H9 (cell line): ENCODE measurements around the gene SPECC1L. TPM values are rescaled to one million over a fixed set of nuclear protein-coding genes. Genes with fewer than 3 reads are reported as not detected.

Experiments
- DNase-seq: peaks from one replicate; pipeline ENCODE4 v3.0.0-alpha.2; 2017
- H2AFZ ChIP-seq: one replicate; pipeline ENCODE4 v1.6.1; 2013; ENCODE audit warnings: mild to moderate bottlenecking, low read length, control low read depth, moderate library complexity
- H2AK5ac ChIP-seq: 2 replicates; pipeline ENCODE4 v1.6.1; 2013; ENCODE audit warnings: low read length, control low read depth, mixed read lengths; ENCODE audit not compliant: insufficient read length
- H2BK120ac ChIP-seq: one replicate; pipeline ENCODE4 v1.6.1; 2013; ENCODE audit warnings: low read depth, mild to moderate bottlenecking, low read length, control low read depth, inconsistent platforms; ENCODE audit not compliant: poor library complexity, severe bottlenecking
- H2BK12ac ChIP-seq: 2 replicates; pipeline ENCODE4 v1.6.1; 2013; ENCODE audit warnings: low read length, control low read depth, mixed read lengths, low read depth; ENCODE audit not compliant: insufficient read length
- H2BK15ac ChIP-seq: 2 replicates; pipeline ENCODE4 v1.6.1; 2013; ENCODE audit warnings: low read depth, low read length, control low read depth
- H2BK20ac ChIP-seq: one replicate; pipeline ENCODE4 v1.6.1; 2013; ENCODE audit warnings: low read depth, mild to moderate bottlenecking, low read length, control low read depth, inconsistent platforms; ENCODE audit not compliant: poor library complexity, severe bottlenecking
- H2BK5ac ChIP-seq: 2 replicates; pipeline ENCODE4 v1.6.1; 2013; ENCODE audit warnings: low read length, control low read depth, mixed read lengths; ENCODE audit not compliant: insufficient read length
- H3K14ac ChIP-seq: 2 replicates; pipeline ENCODE4 v1.6.1; 2013; ENCODE audit warnings: low read length, control low read depth; ENCODE audit not compliant: insufficient read depth
- H3K18ac ChIP-seq: 2 replicates; pipeline ENCODE4 v1.6.1; 2013; ENCODE audit warnings: low read depth, mild to moderate bottlenecking, mixed read lengths, low read length, control low read depth; ENCODE audit not compliant: insufficient read length
- H3K23ac ChIP-seq: 2 replicates; pipeline ENCODE4 v1.6.1; 2013; ENCODE audit warnings: low read length, control low read depth, mixed read lengths, low read depth; ENCODE audit not compliant: insufficient read length
- H3K23me2 ChIP-seq: 2 replicates; pipeline ENCODE4 v1.6.1; 2013; ENCODE audit warnings: low read depth, mild to moderate bottlenecking, mixed read lengths, low read length, control low read depth; ENCODE audit not compliant: insufficient read length, poor library complexity, severe bottlenecking
- H3K27ac ChIP-seq: 2 replicates; pipeline ENCODE4 v1.5.1; 2013; ENCODE audit warnings: low read length, control low read depth, mixed read lengths, low read depth; ENCODE audit not compliant: insufficient read length
- H3K27me3 ChIP-seq: 2 replicates; pipeline ENCODE4 v1.6.1; 2013; ENCODE audit warnings: low read length, control low read depth, inconsistent platforms; ENCODE audit not compliant: insufficient read depth
- H3K4ac ChIP-seq: 2 replicates; pipeline ENCODE4 v1.6.1; 2013; ENCODE audit warnings: low read depth, mild to moderate bottlenecking, control low read depth, inconsistent platforms, low read length, moderate library complexity
- H3K4me1 ChIP-seq: 2 replicates; pipeline ENCODE4 v1.6.1; 2013; ENCODE audit warnings: low read length, control low read depth, inconsistent platforms; ENCODE audit not compliant: insufficient read depth
- H3K4me2 ChIP-seq: 2 replicates; pipeline ENCODE4 v1.6.1; 2013; ENCODE audit warnings: low read length, control low read depth, mixed read lengths; ENCODE audit not compliant: insufficient read length, insufficient read depth
- H3K56ac ChIP-seq: 2 replicates; pipeline ENCODE4 v1.6.1; 2013; ENCODE audit warnings: low read depth, mild to moderate bottlenecking, mixed read lengths, low read length, control low read depth; ENCODE audit not compliant: insufficient read length
- H3K79me1 ChIP-seq: 2 replicates; pipeline ENCODE4 v1.6.1; 2013; ENCODE audit warnings: low read depth, mild to moderate bottlenecking, moderate library complexity, low read length, control low read depth, inconsistent platforms; ENCODE audit not compliant: insufficient read depth, poor library complexity, severe bottlenecking
- H3K79me2 ChIP-seq: 2 replicates; pipeline ENCODE4 v1.6.1; 2013; ENCODE audit warnings: low read length, control low read depth, inconsistent platforms; ENCODE audit not compliant: insufficient read depth
- H3K9ac ChIP-seq: 2 replicates; pipeline ENCODE4 v1.6.1; 2013; ENCODE audit warnings: low read length, control low read depth, mixed read lengths; ENCODE audit not compliant: insufficient read length; ENCODE audit errors: extremely low read depth
- H3K9me3 ChIP-seq: one replicate; pipeline ENCODE4 v1.6.1; 2013; ENCODE audit warnings: low read depth, low read length, inconsistent platforms; ENCODE audit not compliant: control insufficient read depth
- H3T11ph ChIP-seq: one replicate; pipeline ENCODE4 v1.6.1; 2013; ENCODE audit warnings: mild to moderate bottlenecking, low read length, control low read depth, inconsistent platforms
- H4K20me1 ChIP-seq: one replicate; pipeline ENCODE4 v1.6.1; 2013; ENCODE audit not compliant: control insufficient read depth, insufficient read length, insufficient read depth
- H4K5ac ChIP-seq: 2 replicates; pipeline ENCODE4 v1.6.1; 2013; ENCODE audit warnings: low read depth, mild to moderate bottlenecking, mixed read lengths, low read length, control low read depth; ENCODE audit not compliant: insufficient read length
- H4K8ac ChIP-seq: replicated peaks from 2 replicates; pipeline ENCODE4 v1.6.1; 2013; ENCODE audit warnings: low read length, control low read depth, mixed read lengths, low read depth; ENCODE audit not compliant: insufficient read length
- H4K91ac ChIP-seq: 2 replicates; pipeline ENCODE4 v1.6.1; 2013; ENCODE audit warnings: low read depth, mild to moderate bottlenecking, moderate library complexity, mixed read lengths, low read length, control low read depth; ENCODE audit not compliant: insufficient read length
- H3K27ac Mint-ChIP-seq, 3 experiments: 2 replicates in 2 of 3; 3 replicates in 1 of 3; pipeline ENCODE4 v1.8.0; 2020 to 2021; ENCODE audit warnings: mixed read lengths in 3 of 3, mild to moderate bottlenecking in 1 of 3, moderate library complexity in 1 of 3
- H3K27me3 Mint-ChIP-seq: 2 replicates; pipeline ENCODE4 v1.8.0; 2021; ENCODE audit warnings: low read depth, mild to moderate bottlenecking, moderate library complexity, mixed read lengths
- H3K36me3 Mint-ChIP-seq, 3 experiments: 2 replicates in 2 of 3; 3 replicates in 1 of 3; pipeline ENCODE4 v1.8.0; 2020 to 2021; ENCODE audit warnings: low read depth in 3 of 3, mixed read lengths in 3 of 3; ENCODE audit not compliant: insufficient read depth in 1 of 3
- H3K4me1 Mint-ChIP-seq, 2 experiments: 2 replicates each; pipeline ENCODE4 v1.8.0; 2020; ENCODE audit warnings: mixed read lengths in 2 of 2
- H3K4me3 Mint-ChIP-seq, 2 experiments: 2 replicates in 1 of 2; 3 replicates in 1 of 2; pipeline ENCODE4 v1.8.0; 2020 to 2021; ENCODE audit warnings: mild to moderate bottlenecking in 2 of 2, mixed read lengths in 2 of 2, moderate library complexity in 1 of 2
- H3K9me3 Mint-ChIP-seq, 2 experiments: 2 replicates in 1 of 2; 3 replicates in 1 of 2; pipeline ENCODE4 v1.8.0; 2020; ENCODE audit warnings: mild to moderate bottlenecking in 2 of 2, mixed read lengths in 2 of 2, moderate library complexity in 1 of 2
- CTCF ChIP-seq: fragments of 200-600 bp; sonication (generic); conservative IDR thresholded peaks from 3 replicates; pipeline ENCODE4 v1.8.0; 2021; ENCODE audit warnings: antibody characterized with exemption, mild to moderate bottlenecking
- WGBS: extraction: QIAGEN DNeasy Blood & Tissue Kit; methylation state at CpG from one replicate; pipeline ENCODE4 v1.1.7; 2013; ENCODE audit warnings: missing lambda C conversion rate, low lambda C conversion rate, mixed read lengths; ENCODE audit not compliant: insufficient read length; ENCODE audit errors: extremely low coverage; 5-methylcytosine and 5-hydroxymethylcytosine counted together
- total RNA-seq: library from RNA; stranded (reverse); gene quantifications from 2 replicates; pipeline ENCODE4 v1.2.1, GENCODE V29; 2021

SPECC1L gene
- total RNA-seq, 1 experiment from 2014 or later, result 57.1 TPM

GRCh38 chr22:24231706-24232105 is 38.9 kb upstream of the SPECC1L start:
- H4K8ac ChIP-seq, result no peak overlapping the region
- H3T11ph ChIP-seq, result no peak overlapping the region
- no peak overlapping the region for H3K27ac ChIP-seq
- H4K20me1 ChIP-seq, result no peaks in the 10 kb centered on the region
- H3K27me3 ChIP-seq, result no peaks in the 10 kb centered on the region
- no peaks in the 10 kb centered on the region for H3K4me1 ChIP-seq
- H3K4me2 ChIP-seq, result no peak overlapping the region
- H2BK15ac ChIP-seq, result no peak overlapping the region
- Mint-ChIP-seq H3K4me3 (no peak overlapping the region), H3K9me3 (peaks cover 2 to 6% of the 10 kb centered on the region in 2 experiments; a peak in 4 of 5 replicates), H3K27me3 (no peaks in the 10 kb centered on the region; the same call in 1 of the 2 replicates), H3K36me3 (peaks cover 2 to 4% (median 2%) of the 10 kb centered on the region in 3 experiments; a peak in 4 of 7 replicates), H3K4me1 (peaks cover 6 to 7% of the 10 kb centered on the region in 2 experiments), H3K27ac (no peak overlapping the region)
- H3K18ac ChIP-seq, result no peak overlapping the region
- TF ChIP-seq CTCF, result no peak
- H3K14ac ChIP-seq, result no peak overlapping the region; the same call in 1 of the 2 replicates
- H3K56ac ChIP-seq, result no peak overlapping the region
- H2BK120ac ChIP-seq, result no peak overlapping the region
- H2AK5ac ChIP-seq, result no peak overlapping the region
- H3K23me2 ChIP-seq, result no peaks in the 10 kb centered on the region
- no peak overlapping the region for H4K5ac ChIP-seq
- H2BK12ac ChIP-seq, result no peak overlapping the region
- H3K9ac ChIP-seq, result no peak overlapping the region
- no peak for DNase-seq
- H3K9me3 ChIP-seq, result no peaks in the 10 kb centered on the region
- no peaks in the 10 kb centered on the region for H3K79me1 ChIP-seq
- no peak overlapping the region for H3K23ac ChIP-seq
- WGBS, result no CpG with 5 or more reads among the region's 9 CpGs
- no peaks in the 10 kb centered on the region for H3K79me2 ChIP-seq
- no peak overlapping the region for H3K4ac ChIP-seq
- H2BK20ac ChIP-seq, result no peak overlapping the region
- no peak overlapping the region for H2AFZ ChIP-seq
- no peak overlapping the region for H2BK5ac ChIP-seq
- no peak overlapping the region for H4K91ac ChIP-seq
